CD4-positive, CD25-positive, alpha-beta regulatory T cell (primary cell): ENCODE measurements around the gene CSF3R. TPM values are rescaled to one million over a fixed set of nuclear protein-coding genes. Genes with fewer than 3 reads are reported as not detected.

Experiments
- ATAC-seq, 2 donors: fragments of 150-1000 bp; cut with Tn5 transposase; one replicate each; pipeline ENCODE4 v1.10.0; 2021; ENCODE audit warnings: low read depth in 2 of 2, moderate number of reproducible peaks in 2 of 2, moderate library complexity in 1 of 2
- DNase-seq, 3 donors: peaks; one replicate each; pipeline versions ENCODE4 v3.0.0 to v3.0.0-alpha.2; 2012 to 2022; ENCODE audit warnings: mixed read lengths in 1 of 3
- H3K27ac ChIP-seq: one replicate; pipeline ENCODE4 v1.7.0; 2013; ENCODE audit warnings: mild to moderate bottlenecking, low read length; ENCODE audit not compliant: insufficient read depth, poor library complexity, severe bottlenecking
- H3K27me3 ChIP-seq: one replicate; pipeline ENCODE4 v1.7.0; 2013; ENCODE audit warnings: low read length; ENCODE audit not compliant: control insufficient read depth, insufficient read depth
- H3K36me3 ChIP-seq: one replicate; pipeline ENCODE4 v1.7.0; 2013; ENCODE audit warnings: mild to moderate bottlenecking, low read length, moderate library complexity; ENCODE audit not compliant: control insufficient read depth, insufficient read depth
- H3K4me1 ChIP-seq: 2 replicates; pipeline ENCODE4 v1.7.0; 2013; ENCODE audit warnings: mild to moderate bottlenecking, low read length; ENCODE audit not compliant: insufficient read depth, control insufficient read depth, poor library complexity, severe bottlenecking
- H3K4me3 ChIP-seq: one replicate; pipeline ENCODE4 v1.7.0; 2013; ENCODE audit warnings: low read depth, mild to moderate bottlenecking, low read length, moderate library complexity
- H3K9me3 ChIP-seq, 2 experiments: 1 replicate in 1 of 2; 2 replicates in 1 of 2; pipeline ENCODE4 v1.7.0; 2013; ENCODE audit warnings: low read length in 2 of 2, mild to moderate bottlenecking in 1 of 2, moderate library complexity in 1 of 2; ENCODE audit not compliant: control insufficient read depth in 2 of 2
- H3K27ac Mint-ChIP-seq, 3 donors: one replicate each; pipeline ENCODE4 v1.8.0; 2020 to 2022; ENCODE audit warnings: mild to moderate bottlenecking in 3 of 3, mixed read lengths in 3 of 3, moderate library complexity in 2 of 3
- H3K27me3 Mint-ChIP-seq: one replicate; pipeline ENCODE4 v1.8.0; 2022; ENCODE audit warnings: mild to moderate bottlenecking, mixed read lengths
- H3K36me3 Mint-ChIP-seq: one replicate; pipeline ENCODE4 v1.8.0; 2020; ENCODE audit warnings: mixed read lengths
- H3K4me1 Mint-ChIP-seq, 4 donors: one replicate each; pipeline ENCODE4 v1.8.0; 2020 to 2022; ENCODE audit warnings: mixed read lengths in 4 of 4, mild to moderate bottlenecking in 1 of 4
- H3K4me3 Mint-ChIP-seq, 4 donors: one replicate each; pipeline ENCODE4 v1.8.0; 2020 to 2022; ENCODE audit warnings: mild to moderate bottlenecking in 4 of 4, mixed read lengths in 4 of 4, moderate library complexity in 3 of 4
- H3K9me3 Mint-ChIP-seq, 7 donors: one replicate each; pipeline ENCODE4 v1.8.0; 2020 to 2022; ENCODE audit warnings: mixed read lengths in 7 of 7, mild to moderate bottlenecking in 3 of 7, moderate library complexity in 2 of 7
- polyA plus RNA-seq, 4 donors: library from polyadenylated mRNA; unstranded; fragments of 300-500 nt; fragmentation: Illumina TruSeq; gene quantifications; one replicate each; pipeline ENCODE4 v1.2.3, GENCODE V29; 2021
- total RNA-seq: library from RNA; stranded (reverse); gene quantifications from one replicate; pipeline ENCODE4 v1.2.3, GENCODE V29; 2022

CSF3R gene
- total and polyA plus RNA-seq, 5 donors from 2014 or later = 0.10 to 3.6 (median 0.23) TPM; not detected in 1

GRCh38 chr1:36463803-36464604 lies 18.7 kb downstream of the CSF3R start, which contains the start of gene MRPS15:
Gene MRPS15 (minus strand): TSS chr1:36464384. CDS start chr1:36464275, 109 bp downstream.
- Mint-ChIP-seq H3K27ac (peak within 1 kb of the TSS; percentile 97 to 98 (median 97)), H3K4me1 (peaks cover 9 to 48% (median 14%) of the 10 kb centered on the region in 4 donors), H3K27me3 (no peaks in the 10 kb centered on the region), H3K4me3 (peak within 1 kb of the TSS; percentile 98 to 100 (median 99)), H3K9me3 (no peaks in the 10 kb centered on the region), H3K36me3 (peaks cover 20% of the 10 kb centered on the region)
- DNase-seq (peak; percentile 90 to 96 (median 94)), ATAC-seq (peak; percentile 96 to 98)
- Histone ChIP-seq H3K36me3 (peaks cover 14% of the 10 kb centered on the region), H3K27me3 (no peaks in the 10 kb centered on the region), H3K4me1 (peaks cover 19% of the 10 kb centered on the region), H3K9me3 (no peaks in the 10 kb centered on the region), H3K4me3 (peak within 1 kb of the TSS; percentile 90), H3K27ac (peak within 1 kb of the TSS; percentile 90)

GRCh38 chr1:36463463-36463802 lies 19.3 kb downstream of the CSF3R start:
- Histone ChIP-seq H3K9me3 (no peaks in the 10 kb centered on the region), H3K4me3 (peak overlapping the region; percentile 90), H3K27ac (peak overlapping the region; percentile 90), H3K4me1 (peaks cover 19% of the 10 kb centered on the region), H3K36me3 (peaks cover 18% of the 10 kb centered on the region), H3K27me3 (no peaks in the 10 kb centered on the region)
- peak overlapping the region; percentile 98 to 100 (median 99) for H3K4me3 Mint-ChIP-seq
- peak overlapping the region; percentile 97 to 98 (median 97) for H3K27ac Mint-ChIP-seq
- peaks cover 23% of the 10 kb centered on the region for H3K36me3 Mint-ChIP-seq
- H3K4me1 Mint-ChIP-seq = peaks cover 12 to 53% (median 18%) of the 10 kb centered on the region in 4 donors
- DNase-seq (no peak), ATAC-seq (no peak)
- H3K27me3 Mint-ChIP-seq = no peaks in the 10 kb centered on the region
- no peaks in the 10 kb centered on the region for H3K9me3 Mint-ChIP-seq

- Histone ChIP-seq H3K36me3 (peaks cover 45% of the 10 kb centered on the region), H3K27ac (no peak overlapping the region), H3K27me3 (no peaks in the 10 kb centered on the region), H3K9me3 (no peaks in the 10 kb centered on the region), H3K4me1 (peaks cover 19% of the 10 kb centered on the region), H3K4me3 (no peak overlapping the region)
- DNase-seq = peak in 1 of 3 donors; percentile 26
- H3K9me3 Mint-ChIP-seq = no peaks in the 10 kb centered on the region
- H3K36me3 Mint-ChIP-seq = peaks cover 46% of the 10 kb centered on the region
- H3K4me3 Mint-ChIP-seq = peak overlapping the region in 2 of 4 donors; percentile 4 to 50
- peak overlapping the region in 2 of 3 donors; percentile 48 to 86 for H3K27ac Mint-ChIP-seq
- H3K4me1 Mint-ChIP-seq = peaks cover 0 to 54% (median 18%) of the 10 kb centered on the region in 4 donors
- H3K27me3 Mint-ChIP-seq = no peaks in the 10 kb centered on the region
- ATAC-seq = no peak
Measured at GRCh38 chr1:36458910-36459309, 23.8 kb downstream of the CSF3R start.

GRCh38 chr1:36457691-36458090 lies 25.0 kb downstream of the CSF3R start:
- Mint-ChIP-seq H3K4me1 (peaks cover under 1 to 44% (median 14%) of the 10 kb centered on the region in 4 donors), H3K4me3 (peak overlapping the region in 2 of 4 donors; percentile 6 to 29), H3K27ac (peak overlapping the region in 2 of 3 donors; percentile 53 to 69), H3K9me3 (no peaks in the 10 kb centered on the region), H3K27me3 (no peaks in the 10 kb centered on the region), H3K36me3 (peaks cover 46% of the 10 kb centered on the region)
- no peaks in the 10 kb centered on the region for H3K9me3 ChIP-seq
- peaks cover 45% of the 10 kb centered on the region for H3K36me3 ChIP-seq
- no peak overlapping the region for H3K4me3 ChIP-seq
- no peak overlapping the region for H3K27ac ChIP-seq
- DNase-seq = peak in 1 of 3 donors; percentile 63
- no peaks in the 10 kb centered on the region for H3K27me3 ChIP-seq
- peaks cover 8% of the 10 kb centered on the region for H3K4me1 ChIP-seq
- ATAC-seq = no peak

- Mint-ChIP-seq H3K9me3 (no peaks in the 10 kb centered on the region), H3K27ac (no peak overlapping the region), H3K4me3 (no peak overlapping the region), H3K4me1 (peaks cover 6 to 39% (median 18%) of the 10 kb centered on the region in 4 donors), H3K36me3 (peaks cover 41% of the 10 kb centered on the region), H3K27me3 (no peaks in the 10 kb centered on the region)
- ATAC-seq (no peak), DNase-seq (peak in 1 of 3 donors; percentile 68)
- H3K27me3 ChIP-seq = no peaks in the 10 kb centered on the region
- peaks cover 45% of the 10 kb centered on the region for H3K36me3 ChIP-seq
- no peak overlapping the region for H3K27ac ChIP-seq
- no peak overlapping the region for H3K4me3 ChIP-seq
- H3K4me1 ChIP-seq = peaks cover 8% of the 10 kb centered on the region
- H3K9me3 ChIP-seq = no peaks in the 10 kb centered on the region
Measured at GRCh38 chr1:36456391-36456928, 26.3 kb downstream of the CSF3R start.

- H3K27ac Mint-ChIP-seq = no peak overlapping the region
- DNase-seq = no peak
- no peaks in the 10 kb centered on the region for H3K27me3 Mint-ChIP-seq
- Histone ChIP-seq H3K27ac (no peak overlapping the region), H3K4me3 (no peak overlapping the region), H3K9me3 (no peaks in the 10 kb centered on the region), H3K36me3 (peaks cover 38% of the 10 kb centered on the region), H3K27me3 (no peaks in the 10 kb centered on the region), H3K4me1 (peaks cover 14% of the 10 kb centered on the region)
- peak overlapping the region in 1 of 4 donors; percentile 4 for H3K4me3 Mint-ChIP-seq
- H3K4me1 Mint-ChIP-seq = peaks cover 8 to 37% (median 20%) of the 10 kb centered on the region in 4 donors
- ATAC-seq = no peak
- no peaks in the 10 kb centered on the region for H3K9me3 Mint-ChIP-seq
- H3K36me3 Mint-ChIP-seq = peaks cover 33% of the 10 kb centered on the region
Measured at GRCh38 chr1:36455386-36455785, 27.3 kb downstream of the CSF3R start.

- Histone ChIP-seq H3K27ac (no peak overlapping the region), H3K9me3 (no peaks in the 10 kb centered on the region), H3K27me3 (no peaks in the 10 kb centered on the region), H3K4me1 (peaks cover 20% of the 10 kb centered on the region), H3K4me3 (no peak overlapping the region), H3K36me3 (peaks cover 30% of the 10 kb centered on the region)
- Mint-ChIP-seq H3K36me3 (peaks cover 26% of the 10 kb centered on the region), H3K27me3 (peaks cover 4% of the 10 kb centered on the region), H3K9me3 (no peaks in the 10 kb centered on the region), H3K4me3 (peak overlapping the region in 1 of 4 donors; percentile 23), H3K4me1 (peaks cover 12 to 37% (median 22%) of the 10 kb centered on the region in 4 donors), H3K27ac (peak overlapping the region in 2 of 3 donors; percentile 6 to 55)
- no peak for DNase-seq
- no peak for ATAC-seq
Measured at GRCh38 chr1:36453600-36454388, 28.9 kb downstream of the CSF3R start.
